H1 (cell line): ENCODE data around the gene DHDDS. TPM values are rescaled to one million over a fixed set of nuclear protein-coding genes. Genes with fewer than 3 reads are reported as not detected.

Source experiments
- CHD7 ChIP-seq: fragments of 300-600 bp; sonication (generic); IDR thresholded peaks from 2 replicates; pipeline ENCODE4 v1.7.1; 2012; ENCODE audit warnings: low read length, moderate library complexity, mild to moderate bottlenecking, inconsistent platforms; ENCODE audit not compliant: insufficient replicate concordance
- CTBP2 ChIP-seq: IDR thresholded peaks from 2 replicates; pipeline ENCODE4 v1.7.0; 2011; ENCODE audit warnings: borderline replicate concordance, mild to moderate bottlenecking, moderate library complexity, mixed read lengths, low read length; ENCODE audit not compliant: insufficient read depth, insufficient read length
- EGR1 ChIP-seq: IDR thresholded peaks from 2 replicates; pipeline ENCODE4 v1.6.1; 2011; ENCODE audit warnings: low read depth, low read length, borderline replicate concordance
- HDAC6 ChIP-seq: IDR thresholded peaks from one replicate; pipeline ENCODE4 v1.7.1; 2012; ENCODE audit warnings: low read depth, mild to moderate bottlenecking, inconsistent platforms, low read length, moderate library complexity
- MAX ChIP-seq: IDR thresholded peaks from 2 replicates; pipeline ENCODE4 v1.6.1; 2012; ENCODE audit warnings: inconsistent platforms
- NANOG ChIP-seq: IDR thresholded peaks from 2 replicates; pipeline ENCODE4 v1.6.1; 2011; ENCODE audit warnings: low read length, low read depth, mild to moderate bottlenecking, inconsistent platforms; ENCODE audit not compliant: insufficient read depth, poor library complexity, severe bottlenecking
- RAD21 ChIP-seq, 2 experiments: IDR thresholded peaks in 1 of 2; conservative IDR thresholded peaks in 1 of 2; 2 replicates each; pipeline ENCODE4 v1.6.1; 2011; ENCODE audit warnings: low read depth in 2 of 2, low read length in 2 of 2, improper control_type of control experiment in 1 of 2, inconsistent platforms in 1 of 2, mild to moderate bottlenecking in 1 of 2, moderate library complexity in 1 of 2
- SUZ12 ChIP-seq: fragments of 200-600 bp; sonication (generic); IDR thresholded peaks from 2 replicates; pipeline ENCODE4 v1.6.1; 2012; ENCODE audit warnings: mild to moderate bottlenecking, inconsistent platforms, low read length, moderate library complexity, mixed read lengths
- TAF1 ChIP-seq: IDR thresholded peaks from 2 replicates; pipeline ENCODE4 v1.6.1; 2011; ENCODE audit warnings: mild to moderate bottlenecking, low read depth, low read length
- polyA plus RNA-seq, 7 experiments: library from polyadenylated mRNA; depleted of rRNA in 3 of 7; stranded (reverse) in 5 of 7; unstranded in 2 of 7; fragments of >200 nt in 5 of 7; fragments of 200-250 nt in 2 of 7; gene quantifications; 1 replicate in 5 of 7; 2 replicates in 1 of 7; 4 replicates in 1 of 7; pipeline versions ENCODE4 v1.2.1 to v1.2.3, GENCODE V29; 2011 to 2013; ENCODE audit warnings: missing spikeins in 2 of 7, mixed read lengths in 2 of 7
- total RNA-seq: library from RNA; stranded (reverse); fragmentation: NEBNext Ultra II Directional; extraction: Animal tissue kit (Norgen Biotek cat#: 25700); gene quantifications from 2 replicates; pipeline ENCODE4 v1.2.1, GENCODE V29; 2021

Gene DHDDS
- total and polyA plus RNA-seq, 2 of the 8 experiments (the other 6 are each of a cell fraction or from before 2014, with no cell fraction given), result 28.3 to 44.6 TPM

- TF ChIP-seq CHD7, result no peak
- TF ChIP-seq CTBP2, result peak; percentile 70
- no peak for TF ChIP-seq RAD21 (IDR thresholded peaks at IDR 0.05 in 1 of 2, conservative IDR thresholded peaks at IDR 0.05 in 1 of 2; ENCODE audit: low read depth in 2 of 2, low read length in 2 of 2)
- peak; percentile 68; the same call in 1 of the 2 replicates for TF ChIP-seq MAX
- peak; percentile 68; the same call in 1 of the 2 replicates for TF ChIP-seq TAF1
- no peak for TF ChIP-seq NANOG
- peak; percentile 68 for TF ChIP-seq EGR1
- no peak for TF ChIP-seq HDAC6
- no peak for TF ChIP-seq SUZ12
Measured at GRCh38 chr1:26412180-26412840, 19.8 kb upstream of the DHDDS start (continued).
